GM12878 (cell line): ENCODE measurements around the gene TACR2. TPM values are rescaled to one million over a fixed set of nuclear protein-coding genes. Genes with fewer than 3 reads are reported as not detected.

Source experiments
- ATAC-seq: fragments of 200-7000 bp; cut with Tn5 transposase; 3 replicates; pipeline ENCODE4 v1.9.1; 2020; ENCODE audit warnings: mild to moderate bottlenecking, moderate library complexity
- BruUV-seq: library from RNA; stranded (reverse); fragments of 400-500 nt; replicated peaks from 2 replicates; lab custom pipeline; 2021; lab: Mats Ljungman, UMichigan
- CTCF ChIA-PET: fragments of 300-600 bp; sonication (Branson Sonifier 250); formaldehyde crosslinking; extraction: SDS; loops from one replicate; lab custom pipeline; 2021; ENCODE audit warnings: inconsistent platforms; lab: Yijun Ruan, JAX
- POLR2A ChIA-PET: fragments of 350-600 bp; formaldehyde crosslinking; extraction: SDS; loops from one replicate; lab custom pipeline; 2021; ENCODE audit warnings: inconsistent platforms; lab: Charles Lee
- RAD21 ChIA-PET: fragments of 300-600 bp; sonication (Branson Sonifier 250); formaldehyde crosslinking; loops from one replicate; lab custom pipeline; 2023; ENCODE audit warnings: antibody characterized with exemption; ENCODE audit not compliant: unreplicated experiment; lab: Charles Lee
- SMC1A ChIA-PET: fragments of 300-600 bp; sonication (Branson Sonifier 250); formaldehyde crosslinking; loops from one replicate; lab custom pipeline; 2023; ENCODE audit not compliant: unreplicated experiment, uncharacterized antibody; lab: Charles Lee
- DNase-seq: peaks from one replicate; pipeline ENCODE4 v3.0.0-alpha.2; 2011; ENCODE audit warnings: low read depth, low spot score
- FAIRE-seq: peaks from 3 replicates; lab custom pipeline; 2011; peaks lifted over from hg19 to GRCh38; lab: Jason Lieb, UNC
- H2AFZ ChIP-seq: 2 replicates; pipeline ENCODE4 v1.6.0; 2011; ENCODE audit warnings: low read depth, low read length, control low read depth; ENCODE audit not compliant: control insufficient read depth
- H3K27ac ChIP-seq: 2 replicates; pipeline ENCODE4 v1.5.1; 2011; ENCODE audit warnings: control low read depth; ENCODE audit not compliant: control insufficient read depth, insufficient read depth
- H3K27me3 ChIP-seq, 2 experiments: replicated peaks in 1 of 2; 2 replicates each; pipeline versions ENCODE4 v1.6.0 to v1.6.1; 2011; ENCODE audit warnings: low read length in 1 of 2; ENCODE audit not compliant: control insufficient read depth in 2 of 2, insufficient read depth in 2 of 2
- H3K36me3 ChIP-seq, 2 experiments: 2 replicates each; pipeline ENCODE4 v1.5.1; 2011; ENCODE audit warnings: low read length in 1 of 2; ENCODE audit not compliant: control insufficient read depth in 2 of 2, insufficient read depth in 2 of 2
- H3K4me1 ChIP-seq: 2 replicates; pipeline ENCODE4 v1.6.1; 2011; ENCODE audit warnings: mild to moderate bottlenecking, low read length, moderate library complexity, mixed read lengths; ENCODE audit not compliant: control insufficient read depth, insufficient read depth
- H3K4me2 ChIP-seq: 2 replicates; pipeline ENCODE4 v1.6.0; 2011; ENCODE audit warnings: control low read depth; ENCODE audit not compliant: control insufficient read depth, insufficient read depth
- H3K4me3 ChIP-seq: fragments of 200-600 bp; sonication (generic); 2 replicates; pipeline ENCODE4 v1.5.1; 2016
- H3K79me2 ChIP-seq: 2 replicates; pipeline ENCODE4 v1.6.0; 2011; ENCODE audit warnings: low read length; ENCODE audit not compliant: control insufficient read depth, insufficient read depth
- H3K9ac ChIP-seq: 2 replicates; pipeline ENCODE4 v1.8.0; 2011; ENCODE audit warnings: low read length, control low read depth, mixed read lengths; ENCODE audit not compliant: control insufficient read depth, insufficient read depth
- H3K9me3 ChIP-seq: replicated peaks from 3 replicates; pipeline ENCODE4 v1.5.1; 2011; ENCODE audit warnings: mild to moderate bottlenecking, low read length; ENCODE audit not compliant: control insufficient read depth, insufficient read depth
- H4K20me1 ChIP-seq: 2 replicates; pipeline ENCODE4 v1.6.0; 2011; ENCODE audit not compliant: control insufficient read depth, insufficient read depth
- ASH2L ChIP-seq: fragments of 300-600, 200-600 bp; sonication (generic); IDR thresholded peaks from 2 replicates; pipeline ENCODE4 v1.6.1; 2017; ENCODE audit warnings: low read depth, mild to moderate bottlenecking, borderline replicate concordance
- BCL11A ChIP-seq: IDR thresholded peaks from 2 replicates; pipeline ENCODE4 v1.6.1; 2011; ENCODE audit warnings: low read depth, low read length
- IKZF2 ChIP-seq, 2 experiments: fragments of 450-650 bp; IDR thresholded peaks; 2 replicates each; pipeline ENCODE4 v1.6.1; 2017; ENCODE audit warnings: mild to moderate bottlenecking in 2 of 2, moderate library complexity in 2 of 2
- JUND ChIP-seq: IDR thresholded peaks from 2 replicates; pipeline ENCODE4 v1.6.1; 2012; ENCODE audit warnings: low read depth, mild to moderate bottlenecking, low read length, improper control_type of control experiment, moderate library complexity
- KAT2A ChIP-seq: conservative IDR thresholded peaks from 2 replicates; pipeline ENCODE4 v1.6.1; 2011; ENCODE audit warnings: low read depth, low read length; ENCODE audit not compliant: control insufficient read depth
- PBX3 ChIP-seq: IDR thresholded peaks from 2 replicates; pipeline ENCODE4 v1.6.1; 2011; ENCODE audit warnings: mild to moderate bottlenecking, low read depth, low read length, moderate library complexity; ENCODE audit not compliant: insufficient replicate concordance
- POLR2AphosphoS5 ChIP-seq: IDR thresholded peaks from 2 replicates; pipeline ENCODE4 v1.6.1; 2011; ENCODE audit warnings: mild to moderate bottlenecking, low read length, inconsistent platforms
- POU2F2 ChIP-seq: IDR thresholded peaks from 3 replicates; pipeline ENCODE4 v1.6.1; 2011; ENCODE audit warnings: low read depth, mild to moderate bottlenecking, low read length, borderline replicate concordance
- SPI1 ChIP-seq: IDR thresholded peaks from 2 replicates; pipeline ENCODE4 v1.6.1; 2011; ENCODE audit warnings: low read depth, mild to moderate bottlenecking, low read length, moderate library complexity, borderline replicate concordance; ENCODE audit not compliant: insufficient read depth
- TAF1 ChIP-seq: IDR thresholded peaks from 2 replicates; pipeline ENCODE4 v1.6.1; 2011; ENCODE audit warnings: mild to moderate bottlenecking, low read depth, low read length, borderline replicate concordance
- YBX1 ChIP-seq: fragments of 450-650 bp; IDR thresholded peaks from 2 replicates; pipeline ENCODE4 v1.6.1; 2016; ENCODE audit warnings: antibody characterized with exemption
- ZZZ3 ChIP-seq: IDR thresholded peaks from 2 replicates; pipeline ENCODE4 v1.6.1; 2011; ENCODE audit warnings: low read depth; ENCODE audit not compliant: control insufficient read depth, insufficient read length
- WGBS: methylation state at CpG from one replicate; pipeline ENCODE4 v1.1.6; 2016; ENCODE audit warnings: low lambda C conversion rate; ENCODE audit not compliant: insufficient replicate concordance, insufficient coverage; ENCODE audit errors: missing lambda C conversion rate; 5-methylcytosine and 5-hydroxymethylcytosine counted together
- in situ Hi-C: fragments of 300-500 bp; cut with MboI; formaldehyde crosslinking; loops from 9 replicates; pipeline ENCODE4 v1.14.3; 2018; ENCODE audit warnings: mixed read lengths
- intact Hi-C: fragments of 100-400 bp; cut with micrococcal nuclease; formaldehyde crosslinking; loops from one replicate; pipeline ENCODE4 v1.14.2; 2022; ENCODE audit not compliant: unreplicated experiment
- polyA plus RNA-seq, 11 experiments: library from polyadenylated mRNA; depleted of rRNA in 4 of 11; unstranded in 6 of 11; stranded (reverse) in 5 of 11; fragments of >200 nt; fragmentation: Nextera tagmentation in 4 of 11; fragmentation: Illumina TruSeq in 1 of 11; extraction: Ambion mirVana in 4 of 11; extraction: Trizol in 1 of 11; gene quantifications; 1 replicate in 1 of 11; 2 replicates in 10 of 11; pipeline versions ENCODE4 v1.2.1 to v1.2.3, GENCODE V29; 2011 to 2016; ENCODE audit warnings: inconsistent platforms in 2 of 11, missing spikeins in 2 of 11, low read depth in 1 of 11
- total RNA-seq, 4 experiments: library from RNA; depleted of rRNA in 3 of 4; stranded (reverse); fragments of >200 nt in 3 of 4; fragmentation: Illumina TruSeq in 1 of 4; extraction: Trizol in 1 of 4; gene quantifications; 2 replicates each; pipeline versions ENCODE4 v1.2.1 to v1.2.3, GENCODE V29; 2013 to 2021
- TF ChIP-seq, protein P1 (sequence below): fragments of 450-650 bp; conservative IDR thresholded peaks from 2 replicates; pipeline ENCODE4 v1.6.1; 2017; ENCODE audit warnings: mild to moderate bottlenecking, moderate library complexity
- TF ChIP-seq, protein P2 (sequence below): fragments of 450-650 bp; IDR thresholded peaks from 2 replicates; pipeline ENCODE4 v1.6.1; 2018; ENCODE audit warnings: mild to moderate bottlenecking, low read depth, moderate library complexity; ENCODE audit not compliant: partially characterized antibody

TACR2 gene
- total and polyA plus RNA-seq, 10 of the 15 experiments (the other 5 are each of a cell fraction or from before 2014, with no cell fraction given): 0.11 TPM; not detected in 9

GRCh38 chr10:69385454-69386350 is 31.0 kb downstream of the TACR2 start (continued):
- TF ChIP-seq YBX1 (no peak), ZZZ3 (no peak)
- TF ChIP-seq, protein P1, sequence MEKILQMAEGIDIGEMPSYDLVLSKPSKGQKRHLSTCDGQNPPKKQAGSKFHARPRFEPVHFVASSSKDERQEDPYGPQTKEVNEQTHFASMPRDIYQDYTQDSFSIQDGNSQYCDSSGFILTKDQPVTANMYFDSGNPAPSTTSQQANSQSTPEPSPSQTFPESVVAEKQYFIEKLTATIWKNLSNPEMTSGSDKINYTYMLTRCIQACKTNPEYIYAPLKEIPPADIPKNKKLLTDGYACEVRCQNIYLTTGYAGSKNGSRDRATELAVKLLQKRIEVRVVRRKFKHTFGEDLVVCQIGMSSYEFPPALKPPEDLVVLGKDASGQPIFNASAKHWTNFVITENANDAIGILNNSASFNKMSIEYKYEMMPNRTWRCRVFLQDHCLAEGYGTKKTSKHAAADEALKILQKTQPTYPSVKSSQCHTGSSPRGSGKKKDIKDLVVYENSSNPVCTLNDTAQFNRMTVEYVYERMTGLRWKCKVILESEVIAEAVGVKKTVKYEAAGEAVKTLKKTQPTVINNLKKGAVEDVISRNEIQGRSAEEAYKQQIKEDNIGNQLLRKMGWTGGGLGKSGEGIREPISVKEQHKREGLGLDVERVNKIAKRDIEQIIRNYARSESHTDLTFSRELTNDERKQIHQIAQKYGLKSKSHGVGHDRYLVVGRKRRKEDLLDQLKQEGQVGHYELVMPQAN: no peak

- no peaks in the 10 kb centered on the region for H4K20me1 ChIP-seq
- ChIA-PET SMC1A (no interaction called here), POLR2A (no interaction called here), RAD21 (no interaction called here), CTCF (interaction anchor here (1.2 kb wide), 1 partner anchor 149 kb away, joined by 4 read pairs; no protein-coding TSS in a partner anchor)
- BruUV-seq: no TSS peak
- 97% methylated on average over 10 of the region's 10 CpGs for WGBS
- FAIRE-seq: no peak
- H2AFZ ChIP-seq: no peak overlapping the region
- in situ Hi-C loops (no loop called here), intact Hi-C loops (no loop called here)
- no peak for DNase-seq
- H3K9me3 ChIP-seq: no peaks in the 10 kb centered on the region
- no peak overlapping the region for H3K4me3 ChIP-seq
- H3K27ac ChIP-seq: no peak overlapping the region
- no peaks in the 10 kb centered on the region for H3K27me3 ChIP-seq
- no peak for ATAC-seq
- H3K9ac ChIP-seq: no peak overlapping the region
- no peaks in the 10 kb centered on the region for H3K79me2 ChIP-seq
- H3K36me3 ChIP-seq: peaks cover 23 to 50% of the 10 kb centered on the region in 2 experiments
- H3K4me2 ChIP-seq: no peak overlapping the region
- no peaks in the 10 kb centered on the region for H3K4me1 ChIP-seq
- no peak for TF ChIP-seq JUND
- TF ChIP-seq, protein P2, sequence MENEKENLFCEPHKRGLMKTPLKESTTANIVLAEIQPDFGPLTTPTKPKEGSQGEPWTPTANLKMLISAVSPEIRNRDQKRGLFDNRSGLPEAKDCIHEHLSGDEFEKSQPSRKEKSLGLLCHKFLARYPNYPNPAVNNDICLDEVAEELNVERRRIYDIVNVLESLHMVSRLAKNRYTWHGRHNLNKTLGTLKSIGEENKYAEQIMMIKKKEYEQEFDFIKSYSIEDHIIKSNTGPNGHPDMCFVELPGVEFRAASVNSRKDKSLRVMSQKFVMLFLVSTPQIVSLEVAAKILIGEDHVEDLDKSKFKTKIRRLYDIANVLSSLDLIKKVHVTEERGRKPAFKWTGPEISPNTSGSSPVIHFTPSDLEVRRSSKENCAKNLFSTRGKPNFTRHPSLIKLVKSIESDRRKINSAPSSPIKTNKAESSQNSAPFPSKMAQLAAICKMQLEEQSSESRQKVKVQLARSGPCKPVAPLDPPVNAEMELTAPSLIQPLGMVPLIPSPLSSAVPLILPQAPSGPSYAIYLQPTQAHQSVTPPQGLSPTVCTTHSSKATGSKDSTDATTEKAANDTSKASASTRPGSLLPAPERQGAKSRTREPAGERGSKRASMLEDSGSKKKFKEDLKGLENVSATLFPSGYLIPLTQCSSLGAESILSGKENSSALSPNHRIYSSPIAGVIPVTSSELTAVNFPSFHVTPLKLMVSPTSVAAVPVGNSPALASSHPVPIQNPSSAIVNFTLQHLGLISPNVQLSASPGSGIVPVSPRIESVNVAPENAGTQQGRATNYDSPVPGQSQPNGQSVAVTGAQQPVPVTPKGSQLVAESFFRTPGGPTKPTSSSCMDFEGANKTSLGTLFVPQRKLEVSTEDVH: no peak
- TF ChIP-seq TAF1: no peak
- TF ChIP-seq KAT2A: no peak
- no peak for TF ChIP-seq POLR2AphosphoS5
- TF ChIP-seq BCL11A: no peak
- TF ChIP-seq SPI1: no peak
- no peak for TF ChIP-seq ASH2L
- TF ChIP-seq IKZF2 (IDR thresholded peaks at IDR 0.05): no peak
- no peak for TF ChIP-seq PBX3
- no peak for TF ChIP-seq POU2F2
Measured at GRCh38 chr10:69384320-69384719, 32.4 kb downstream of the TACR2 start.
